Esophagus squamous epithelium (tissue), 5 donors: ENCODE data around the gene TMEM132D. TPM values are rescaled to one million over a fixed set of nuclear protein-coding genes. Genes with fewer than 3 reads are reported as not detected.

Experiments
- DNase-seq: peaks from one replicate; lab custom pipeline; 2025; lab: John Stamatoyannopoulos, UW
- H3K27ac ChIP-seq, 4 donors: fragments of 200-600 bp; sonication (generic); one replicate each; pipeline ENCODE4 v1.5.1; 2016 to 2019; ENCODE audit warnings: mild to moderate bottlenecking in 1 of 4
- H3K27me3 ChIP-seq, 4 donors: fragments of 200-600 bp; sonication (generic); 1 replicate in 3 of 4; 2 replicates in 1 of 4; pipeline versions ENCODE4 v1.5.1 to v1.6.0; 2017 to 2021; ENCODE audit warnings: antibody characterized with exemption in 1 of 4
- H3K36me3 ChIP-seq, 3 donors: fragments of 200-600 bp; sonication (generic); one replicate each; pipeline ENCODE4 v1.5.1; 2016 to 2019
- H3K4me1 ChIP-seq, 3 donors: fragments of 200-600 bp; sonication (generic); one replicate each; pipeline ENCODE4 v1.5.1; 2017 to 2019
- H3K4me3 ChIP-seq, 4 donors: fragments of 200-600 bp; sonication (generic); 1 replicate in 3 of 4; 2 replicates in 1 of 4; pipeline ENCODE4 v1.5.1; 2016 to 2019; ENCODE audit warnings: mild to moderate bottlenecking in 2 of 4, moderate library complexity in 1 of 4
- H3K9me3 ChIP-seq, 3 donors: fragments of 200-600 bp; sonication (generic); one replicate each; pipeline ENCODE4 v1.5.1; 2016 to 2019
- POLR2A ChIP-seq, 4 donors: fragments of 450-650 bp; IDR thresholded peaks; one replicate each; pipeline ENCODE4 v1.6.1; 2017; ENCODE audit warnings: antibody characterized with exemption in 4 of 4, mild to moderate bottlenecking in 4 of 4, moderate library complexity in 3 of 4
- WGBS, 2 donors: methylation state at CpG; one replicate each; pipeline ENCODE4 v1.1.5; 2018; 5-methylcytosine and 5-hydroxymethylcytosine counted together
- intact Hi-C: fragments of 100-400 bp; cut with DNase I; formaldehyde crosslinking; loops from one replicate; pipeline ENCODE4 v1.15.0; 2022
- total RNA-seq, 4 donors: library from RNA; depleted of rRNA; stranded (reverse); fragments of >200 nt; gene quantifications; one replicate each; pipeline ENCODE4 v1.1.0, GENCODE V29; 2016
- TF ChIP-seq, protein P1 (sequence below), 6 experiments: fragments of 450-650 bp in 4 of 6; fragments of 200-600 bp in 2 of 6; sonication (generic) in 2 of 6; IDR thresholded peaks; one replicate each; pipeline ENCODE4 v1.5.1; 2016 to 2019; ENCODE audit warnings: antibody characterized with exemption in 6 of 6, mild to moderate bottlenecking in 4 of 6, moderate library complexity in 4 of 6
- donor health status: DM: yes; HTN: yes; CAD: no.

The TMEM132D gene
- total RNA-seq, 4 donors from 2014 or later, result not detected

DNA sequence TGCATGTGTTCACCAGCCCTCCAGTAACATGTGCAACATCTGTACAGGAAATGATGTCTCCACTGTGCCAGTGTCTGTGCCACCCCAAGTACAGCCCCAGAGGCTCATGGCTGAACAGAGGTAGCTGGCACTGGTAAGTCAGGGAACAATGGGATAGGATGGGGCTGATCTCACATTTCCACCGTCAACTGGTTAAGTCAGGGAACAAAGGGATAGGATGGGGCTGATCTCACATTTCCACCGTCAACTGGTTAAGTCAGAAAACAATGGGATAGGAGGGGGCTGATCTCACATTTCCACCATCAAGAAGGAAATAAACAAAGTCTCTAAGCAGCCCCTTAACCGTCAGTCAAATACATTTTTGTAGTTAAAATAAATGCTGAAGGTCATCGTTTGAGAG is 246.6 kb downstream of the TMEM132D start:
- H3K27me3 ChIP-seq, result no peaks in the 10 kb centered on the region
- no peak overlapping the region for H3K27ac ChIP-seq
- H3K36me3 ChIP-seq, result no peaks in the 10 kb centered on the region
- no peaks in the 10 kb centered on the region for H3K4me1 ChIP-seq
- no peaks in the 10 kb centered on the region for H3K9me3 ChIP-seq
- 4 to 20% methylated on average over 4 of the region's 4 CpGs for WGBS, 2 donors
- intact Hi-C loops, result no loop called here
- no peak for TF ChIP-seq POLR2A (IDR thresholded peaks at IDR 0.05)
- TF ChIP-seq, protein P1, sequence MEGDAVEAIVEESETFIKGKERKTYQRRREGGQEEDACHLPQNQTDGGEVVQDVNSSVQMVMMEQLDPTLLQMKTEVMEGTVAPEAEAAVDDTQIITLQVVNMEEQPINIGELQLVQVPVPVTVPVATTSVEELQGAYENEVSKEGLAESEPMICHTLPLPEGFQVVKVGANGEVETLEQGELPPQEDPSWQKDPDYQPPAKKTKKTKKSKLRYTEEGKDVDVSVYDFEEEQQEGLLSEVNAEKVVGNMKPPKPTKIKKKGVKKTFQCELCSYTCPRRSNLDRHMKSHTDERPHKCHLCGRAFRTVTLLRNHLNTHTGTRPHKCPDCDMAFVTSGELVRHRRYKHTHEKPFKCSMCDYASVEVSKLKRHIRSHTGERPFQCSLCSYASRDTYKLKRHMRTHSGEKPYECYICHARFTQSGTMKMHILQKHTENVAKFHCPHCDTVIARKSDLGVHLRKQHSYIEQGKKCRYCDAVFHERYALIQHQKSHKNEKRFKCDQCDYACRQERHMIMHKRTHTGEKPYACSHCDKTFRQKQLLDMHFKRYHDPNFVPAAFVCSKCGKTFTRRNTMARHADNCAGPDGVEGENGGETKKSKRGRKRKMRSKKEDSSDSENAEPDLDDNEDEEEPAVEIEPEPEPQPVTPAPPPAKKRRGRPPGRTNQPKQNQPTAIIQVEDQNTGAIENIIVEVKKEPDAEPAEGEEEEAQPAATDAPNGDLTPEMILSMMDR (IDR thresholded peaks at IDR 0.05), result no peak
- no peak overlapping the region for H3K4me3 ChIP-seq
- no peak for DNase-seq

DNA sequence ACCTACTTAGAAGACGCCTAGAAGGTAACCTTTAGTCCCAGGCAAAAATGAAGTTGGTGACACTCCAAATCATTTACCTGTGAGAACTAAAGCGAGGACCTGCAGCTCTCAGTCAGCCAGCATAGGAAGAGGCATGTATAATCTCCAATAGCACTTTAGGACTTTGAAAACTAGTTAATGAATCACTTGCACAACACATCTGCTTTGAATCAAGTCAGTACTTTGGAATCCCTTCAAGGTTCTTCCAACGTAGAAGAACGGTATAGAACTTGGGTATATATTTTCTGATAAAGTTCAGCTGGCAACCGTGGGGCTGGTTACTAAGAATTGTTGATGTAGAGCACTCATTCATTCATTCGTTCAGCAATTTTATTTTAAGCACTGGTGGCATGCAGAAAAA is 251.9 kb downstream of the TMEM132D start:
- no peaks in the 10 kb centered on the region for H3K27me3 ChIP-seq
- intact Hi-C loops, result no loop called here
- H3K9me3 ChIP-seq, result peaks cover 0 to 4% (median 0%) of the 10 kb centered on the region in 3 donors
- H3K27ac ChIP-seq, result no peak overlapping the region
- H3K4me1 ChIP-seq, result no peaks in the 10 kb centered on the region
- WGBS, 2 donors, result 56 to 65% methylated on average over 6 of the region's 6 CpGs
- TF ChIP-seq POLR2A (IDR thresholded peaks at IDR 0.05), result no peak
- TF ChIP-seq, protein P1 (IDR thresholded peaks at IDR 0.05), result no peak
- no peak overlapping the region for H3K4me3 ChIP-seq
- H3K36me3 ChIP-seq, result no peaks in the 10 kb centered on the region
- no peak for DNase-seq

DNA sequence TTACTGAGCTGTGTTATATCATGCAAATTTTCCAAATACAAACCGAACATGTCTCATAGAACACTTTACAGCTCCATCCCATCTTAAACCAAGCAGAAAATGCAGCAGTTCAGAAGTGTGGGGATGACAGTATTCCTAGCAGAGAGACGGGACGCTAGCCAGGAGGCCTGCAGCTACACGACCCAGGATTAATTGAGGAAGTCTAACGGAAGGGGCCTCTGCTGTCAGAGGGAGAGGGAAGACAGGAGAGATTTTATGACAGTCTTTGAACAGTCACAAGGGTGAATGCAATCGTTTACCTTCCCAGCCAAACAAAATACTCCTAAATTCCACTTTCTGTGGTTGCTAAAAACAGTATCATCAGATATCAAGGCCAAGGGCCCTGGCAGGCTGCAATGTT is 261.9 kb downstream of the TMEM132D start:
- 4 to 30% methylated on average over 5 to 6 of the region's 6 CpGs for WGBS, 2 donors
- no peak overlapping the region for H3K4me3 ChIP-seq
- no peaks in the 10 kb centered on the region for H3K4me1 ChIP-seq
- no peak overlapping the region for H3K27ac ChIP-seq
- no peaks in the 10 kb centered on the region for H3K9me3 ChIP-seq
- intact Hi-C loops, result no loop called here
- no peaks in the 10 kb centered on the region for H3K27me3 ChIP-seq
- no peaks in the 10 kb centered on the region for H3K36me3 ChIP-seq
- no peak for TF ChIP-seq POLR2A (IDR thresholded peaks at IDR 0.05)
- TF ChIP-seq, protein P1 (IDR thresholded peaks at IDR 0.05), result no peak
- no peak for DNase-seq

DNA sequence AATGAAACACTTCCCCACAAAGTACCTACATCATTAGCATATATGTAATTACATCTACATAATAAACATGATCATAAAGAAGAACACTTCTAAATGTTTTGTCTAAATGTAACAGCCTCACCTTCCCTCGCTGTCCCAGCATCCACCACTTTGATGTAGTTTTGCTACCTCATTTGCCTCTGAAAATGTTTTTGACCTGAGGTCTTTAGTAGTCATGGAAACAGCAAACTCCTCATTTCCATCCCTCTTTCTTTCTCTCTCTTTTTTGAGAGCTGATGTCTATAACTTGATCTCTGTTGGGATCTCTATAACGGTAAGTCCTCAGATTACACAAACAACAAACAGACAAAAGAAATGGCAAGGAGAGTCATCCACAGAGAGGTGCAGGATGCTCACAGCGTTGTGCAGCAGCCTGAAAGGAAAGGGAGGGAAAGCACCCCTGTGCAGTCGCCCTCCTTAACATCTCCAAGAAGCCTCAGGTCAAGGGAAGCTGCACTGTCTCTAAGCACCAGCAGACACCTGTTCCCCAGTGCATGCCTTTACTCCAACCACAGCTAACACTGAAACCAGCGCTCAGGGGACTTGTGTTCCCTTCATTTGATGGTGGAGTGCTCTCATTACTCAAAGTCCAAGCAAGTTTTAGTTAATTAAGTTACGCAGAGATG is 268.7 kb downstream of the TMEM132D start:
- intact Hi-C loops, result no loop called here
- no peak for TF ChIP-seq POLR2A (IDR thresholded peaks at IDR 0.05)
- TF ChIP-seq, protein P1 (IDR thresholded peaks at IDR 0.05), result no peak
- DNase-seq, result no peak
- Histone ChIP-seq H3K4me1 (no peaks in the 10 kb centered on the region), H3K27ac (no peak overlapping the region), H3K27me3 (no peaks in the 10 kb centered on the region), H3K36me3 (no peaks in the 10 kb centered on the region), H3K9me3 (no peaks in the 10 kb centered on the region), H3K4me3 (no peak overlapping the region)
- 15 to 34% methylated on average over 5 to 6 of the region's 6 CpGs for WGBS, 2 donors

DNA sequence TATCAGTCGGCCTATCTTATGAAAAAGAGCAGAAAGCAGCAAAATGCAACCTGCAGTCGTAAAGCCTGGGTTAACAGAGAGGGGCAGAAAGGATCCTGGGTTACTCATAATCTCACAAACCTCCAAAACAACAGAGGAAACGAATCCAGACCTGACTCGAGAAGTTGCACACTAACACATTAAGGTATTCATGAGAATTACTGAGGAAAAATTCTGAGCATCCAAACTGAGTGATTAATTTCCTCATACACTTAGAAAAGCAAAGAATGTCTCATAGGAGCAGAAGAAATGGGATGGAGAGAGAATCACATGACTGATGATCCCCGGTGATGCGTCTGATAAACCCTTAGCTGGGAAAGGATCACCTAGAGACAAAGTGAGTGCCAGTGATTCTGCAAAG is 272.5 kb downstream of the TMEM132D start:
- TF ChIP-seq, protein P1 (IDR thresholded peaks at IDR 0.05), result no peak
- TF ChIP-seq POLR2A (IDR thresholded peaks at IDR 0.05), result no peak
- WGBS, 2 donors, result 51 to 60% methylated on average over 6 of the region's 6 CpGs
- DNase-seq, result no peak
- Histone ChIP-seq H3K9me3 (no peaks in the 10 kb centered on the region), H3K4me1 (no peaks in the 10 kb centered on the region), H3K36me3 (no peaks in the 10 kb centered on the region), H3K4me3 (no peak overlapping the region), H3K27ac (no peak overlapping the region), H3K27me3 (no peaks in the 10 kb centered on the region)
- intact Hi-C loops, result no loop called here
